Cardiac ventricle fibroblast (primary cell): Measurements from ENCODE around the gene GNB5. TPM values are rescaled to one million over a fixed set of nuclear protein-coding genes. Genes with fewer than 3 reads are reported as not detected.

ENCODE experiments used
- total RNA-seq: library from RNA; depleted of rRNA; stranded (reverse); fragments of >200 nt; gene quantifications from 2 replicates; pipeline ENCODE4 v1.2.3, GENCODE V29; 2015

Gene GNB5
- total RNA-seq, result 24.1 and 34.6 TPM in 2 replicates

DNA sequence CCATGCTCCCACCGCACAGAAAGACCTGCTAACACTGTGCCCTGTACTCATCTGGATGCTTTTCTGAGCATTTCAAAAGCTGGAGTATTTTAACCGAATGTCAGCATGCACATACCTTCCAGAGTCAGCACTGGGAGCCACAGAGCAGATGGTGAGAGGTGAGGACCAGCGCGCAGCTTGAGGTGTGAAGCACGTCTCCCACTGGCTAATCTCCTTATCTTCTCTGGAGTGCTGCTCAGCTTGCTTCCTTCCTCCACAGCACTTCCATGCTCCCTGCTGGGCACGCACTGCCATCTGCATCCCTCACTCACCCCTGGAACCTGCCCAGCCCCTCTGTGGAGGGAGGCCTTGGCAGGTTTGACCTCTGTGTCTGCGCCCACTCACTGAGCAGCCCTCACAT is at the start of gene GNB5:
GNB5 (minus strand) TSS at position 186 of the 400 bp plus-strand sequence. CDS start 6,716 bp downstream, outside the sequence.

Other genes starting within 250 kb of the GNB5 start
- 19.5 and 25.1 TPM in 2 replicates for gene LEO1, start 219.6 kb downstream of the GNB5 start, total RNA-seq
- gene MAPK6, start 172.2 kb downstream of the GNB5 start, total RNA-seq, result 25.6 and 28.0 TPM in 2 replicates
- gene BCL2L10, start 78.6 kb downstream of the GNB5 start, total RNA-seq, result not detected in 2 replicates
- 0.25 and 0.39 TPM in 2 replicates for gene MYO5C, start 104.4 kb upstream of the GNB5 start, total RNA-seq